Bone marrow (tissue), 2 donors: ENCODE measurements around the gene TUBGCP2.
A peak's percentile ranks its signal among the peaks of the same experiment; 100 is the strongest.

Source experiments
- DNase-seq, 2 donors: peaks; one replicate each; lab custom pipeline; 2025; lab: John Stamatoyannopoulos, UW

The TUBGCP2 gene

GRCh38 chr10:133263674-133264073 lies 45.0 kb downstream of the TUBGCP2 start:
- no peak for DNase-seq

GRCh38 chr10:133262696-133263095 lies 46.0 kb downstream of the TUBGCP2 start:
- DNase-seq, result no peak

GRCh38 chr10:133261726-133262325 lies 46.8 kb downstream of the TUBGCP2 start:
- DNase-seq, result peak; percentile 37 to 72

- DNase-seq, result no peak
Measured at GRCh38 chr10:133260895-133261725, 47.6 kb downstream of the TUBGCP2 start.

- DNase-seq, result no peak
Measured at GRCh38 chr10:133259602-133259989, 49.1 kb downstream of the TUBGCP2 start.

- peak; percentile 82 to 98 for DNase-seq
Measured at GRCh38 chr10:133258818-133259601, 49.7 kb downstream of the TUBGCP2 start.

GRCh38 chr10:133258066-133258817 lies 50.4 kb downstream of the TUBGCP2 start:
- peak in 1 of 2 donors; percentile 50 for DNase-seq

GRCh38 chr10:133257489-133258065 lies 51.1 kb downstream of the TUBGCP2 start:
- peak; percentile 11 to 63 for DNase-seq

- DNase-seq, result no peak
Measured at GRCh38 chr10:133255323-133255722, 53.3 kb downstream of the TUBGCP2 start.

GRCh38 chr10:133254421-133255120 lies 54.1 kb downstream of the TUBGCP2 start:
- DNase-seq, result no peak

GRCh38 chr10:133253361-133253955 lies 55.2 kb downstream of the TUBGCP2 start:
- no peak for DNase-seq

- DNase-seq, result no peak
Measured at GRCh38 chr10:133252223-133252552, 56.5 kb downstream of the TUBGCP2 start.

- no peak for DNase-seq
Measured at GRCh38 chr10:133251388-133252222, 57.1 kb downstream of the TUBGCP2 start.

- no peak for DNase-seq
Measured at GRCh38 chr10:133249975-133250754, 58.5 kb downstream of the TUBGCP2 start.

- DNase-seq, result no peak
Measured at GRCh38 chr10:133249094-133249780, 59.4 kb downstream of the TUBGCP2 start.

- no peak for DNase-seq
Measured at GRCh38 chr10:133248334-133248715, 60.3 kb downstream of the TUBGCP2 start.

GRCh38 chr10:133247681-133248333 lies 60.9 kb downstream of the TUBGCP2 start:
- no peak for DNase-seq

- no peak for DNase-seq
Measured at GRCh38 chr10:133246236-133246626, 62.4 kb downstream of the TUBGCP2 start.
